ENCODE results near the gene MPI. TPM values are rescaled to one million over a fixed set of nuclear protein-coding genes. Genes with fewer than 3 reads are reported as not detected.

MPI gene
- total and polyA plus RNA-seq, 2 donors (not counting 1 experiment from before 2014, with no cell fraction given) = 50.7 to 65.0 TPM

DNA sequence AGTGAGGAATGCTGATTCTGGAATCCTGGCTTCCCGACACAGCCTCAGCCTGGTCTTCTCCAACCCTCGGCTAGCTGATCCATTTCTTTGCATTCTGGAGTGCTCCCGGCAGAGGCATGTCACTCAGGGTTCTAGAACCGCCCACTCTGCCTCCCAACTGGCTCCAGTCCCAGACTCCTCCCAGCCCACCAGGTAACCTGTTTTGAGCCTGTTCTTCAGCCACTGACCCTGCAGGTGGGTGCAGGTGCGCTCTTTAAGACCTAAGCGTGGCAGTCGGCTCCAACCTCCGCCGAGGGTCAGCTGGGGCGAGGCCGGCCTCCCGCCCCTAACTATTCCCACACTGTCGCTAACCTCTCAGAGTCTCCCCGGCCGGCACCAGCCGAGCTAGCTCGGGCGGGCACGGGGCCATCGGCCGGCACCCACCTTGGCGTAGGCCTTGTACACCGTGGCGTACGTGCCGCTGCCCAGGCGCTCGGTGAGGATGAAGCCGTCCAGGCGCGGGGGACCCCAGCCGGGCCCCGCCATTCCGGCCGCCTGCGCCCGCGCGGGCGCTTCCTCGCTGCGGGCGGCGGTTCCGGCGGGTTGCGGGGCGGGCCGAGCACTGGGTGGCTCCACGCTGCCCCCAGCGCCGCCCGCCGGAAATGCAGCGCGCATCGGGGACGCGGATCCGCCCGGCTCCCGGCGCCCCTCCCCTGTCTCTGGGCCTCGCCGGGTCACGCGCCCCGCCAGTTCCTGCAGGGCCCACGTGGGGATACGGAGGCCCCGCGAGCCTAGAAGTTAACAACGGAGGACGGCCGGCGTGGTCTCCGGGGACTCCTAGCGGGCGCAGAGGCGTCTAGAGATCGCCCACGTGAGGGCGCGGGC, 47.0 kb upstream of the MPI start, which contains the start of gene ULK3:
TSS of gene ULK3 (minus strand) at position 576 of the 864 bp plus-strand sequence. CDS start at position 525, 51 bp downstream.
- DNase-seq (ENCODE audit: low read depth in 2 of 2) = peak; percentile 79 to 84
- H2AFZ ChIP-seq (ENCODE audit: low read length) = peak within 1 kb of the TSS; percentile 87
- H3K27me3 ChIP-seq (ENCODE audit: control insufficient read depth, insufficient read depth, low read length) = no peaks in the 10 kb centered on the region
- H3K9ac ChIP-seq (ENCODE audit: insufficient read depth, low read length) = peak within 1 kb of the TSS; percentile 75
- no peaks in the 10 kb centered on the region for H3K9me3 ChIP-seq (ENCODE audit: control insufficient read depth, insufficient read depth, low read depth, low read length)
- no peaks in the 10 kb centered on the region for H4K20me1 ChIP-seq (ENCODE audit: control insufficient read depth, extremely low read depth, insufficient read depth, low read length)
- TF ChIP-seq, protein P1, sequence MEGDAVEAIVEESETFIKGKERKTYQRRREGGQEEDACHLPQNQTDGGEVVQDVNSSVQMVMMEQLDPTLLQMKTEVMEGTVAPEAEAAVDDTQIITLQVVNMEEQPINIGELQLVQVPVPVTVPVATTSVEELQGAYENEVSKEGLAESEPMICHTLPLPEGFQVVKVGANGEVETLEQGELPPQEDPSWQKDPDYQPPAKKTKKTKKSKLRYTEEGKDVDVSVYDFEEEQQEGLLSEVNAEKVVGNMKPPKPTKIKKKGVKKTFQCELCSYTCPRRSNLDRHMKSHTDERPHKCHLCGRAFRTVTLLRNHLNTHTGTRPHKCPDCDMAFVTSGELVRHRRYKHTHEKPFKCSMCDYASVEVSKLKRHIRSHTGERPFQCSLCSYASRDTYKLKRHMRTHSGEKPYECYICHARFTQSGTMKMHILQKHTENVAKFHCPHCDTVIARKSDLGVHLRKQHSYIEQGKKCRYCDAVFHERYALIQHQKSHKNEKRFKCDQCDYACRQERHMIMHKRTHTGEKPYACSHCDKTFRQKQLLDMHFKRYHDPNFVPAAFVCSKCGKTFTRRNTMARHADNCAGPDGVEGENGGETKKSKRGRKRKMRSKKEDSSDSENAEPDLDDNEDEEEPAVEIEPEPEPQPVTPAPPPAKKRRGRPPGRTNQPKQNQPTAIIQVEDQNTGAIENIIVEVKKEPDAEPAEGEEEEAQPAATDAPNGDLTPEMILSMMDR (conservative IDR thresholded peaks at IDR 0.05 in 1 of 2, IDR thresholded peaks at IDR 0.05 in 1 of 2; ENCODE audit: low read depth in 1 of 2, low read length in 2 of 2) = peak in 1 of 2 donors; percentile 38
- TF ChIP-seq EZH2 (IDR thresholded peaks at IDR 0.05; ENCODE audit: low read length, missing control alignments) = no peak
- no peaks in the 10 kb centered on the region for H3K79me2 ChIP-seq (ENCODE audit: control insufficient read depth, insufficient read depth, low read length)
- peaks cover 5% of the 10 kb centered on the region for H3K36me3 ChIP-seq (ENCODE audit: control insufficient read depth, insufficient read depth, low read length)
- H3K4me2 ChIP-seq (ENCODE audit: extremely low read depth, insufficient read depth, low read length) = peak within 1 kb of the TSS; percentile 99
- H3K27ac ChIP-seq (ENCODE audit: insufficient read depth, low read length) = peak within 1 kb of the TSS; percentile 81
- peaks cover 7% of the 10 kb centered on the region for H3K4me1 ChIP-seq (ENCODE audit: control insufficient read depth, extremely low read depth, insufficient read depth, low read length)
- peak within 1 kb of the TSS; percentile 81 to 93 (median 86) for H3K4me3 ChIP-seq (replicated peaks in 1 of 4; ENCODE audit: control extremely low read depth in 1 of 4, insufficient read depth in 1 of 4, low read depth in 3 of 4, low read length in 4 of 4)

DNA sequence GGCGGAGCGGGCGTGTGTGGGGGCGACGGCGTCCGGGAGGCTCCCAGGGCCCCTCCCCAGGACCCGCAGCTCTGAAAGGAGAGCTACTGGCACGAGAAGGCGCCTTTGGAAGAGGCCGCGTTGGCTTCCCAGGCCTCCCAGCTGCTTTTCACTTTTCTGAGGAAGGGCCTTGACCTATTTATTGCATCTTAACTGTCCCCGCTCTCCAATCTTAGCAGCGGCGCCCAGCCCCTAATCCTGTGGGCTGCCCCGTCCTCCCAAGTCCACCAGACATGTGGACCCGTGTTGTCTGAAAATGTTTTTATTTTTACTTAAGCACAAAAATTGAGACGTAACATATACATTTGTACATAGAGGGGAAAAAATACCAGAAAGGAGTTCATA, 46.4 kb upstream of the MPI start:
- H3K36me3 ChIP-seq (ENCODE audit: control insufficient read depth, insufficient read depth, low read length) = peaks cover 7% of the 10 kb centered on the region
- H3K4me2 ChIP-seq (ENCODE audit: extremely low read depth, insufficient read depth, low read length) = peak overlapping the region; percentile 91
- peak overlapping the region; percentile 81 for H3K27ac ChIP-seq (ENCODE audit: insufficient read depth, low read length)
- no peak for DNase-seq (ENCODE audit: low read depth in 2 of 2)
- peak overlapping the region; percentile 16 for H2AFZ ChIP-seq (ENCODE audit: low read length)
- H3K27me3 ChIP-seq (ENCODE audit: control insufficient read depth, insufficient read depth, low read length) = no peaks in the 10 kb centered on the region
- H3K9me3 ChIP-seq (ENCODE audit: control insufficient read depth, insufficient read depth, low read depth, low read length) = no peaks in the 10 kb centered on the region
- no peak for TF ChIP-seq EZH2 (IDR thresholded peaks at IDR 0.05; ENCODE audit: low read length, missing control alignments)
- TF ChIP-seq, protein P1 (conservative IDR thresholded peaks at IDR 0.05 in 1 of 2, IDR thresholded peaks at IDR 0.05 in 1 of 2; ENCODE audit: low read depth in 1 of 2, low read length in 2 of 2) = no peak
- H3K9ac ChIP-seq (ENCODE audit: insufficient read depth, low read length) = peak overlapping the region; percentile 75
- H3K79me2 ChIP-seq (ENCODE audit: control insufficient read depth, insufficient read depth, low read length) = no peaks in the 10 kb centered on the region
- H4K20me1 ChIP-seq (ENCODE audit: control insufficient read depth, extremely low read depth, insufficient read depth, low read length) = no peaks in the 10 kb centered on the region
- H3K4me1 ChIP-seq (ENCODE audit: control insufficient read depth, extremely low read depth, insufficient read depth, low read length) = peaks cover 7% of the 10 kb centered on the region
- H3K4me3 ChIP-seq (replicated peaks in 1 of 4; ENCODE audit: control extremely low read depth in 1 of 4, insufficient read depth in 1 of 4, low read depth in 3 of 4, low read length in 4 of 4) = peak overlapping the region; percentile 34 to 59 (median 48)

DNA sequence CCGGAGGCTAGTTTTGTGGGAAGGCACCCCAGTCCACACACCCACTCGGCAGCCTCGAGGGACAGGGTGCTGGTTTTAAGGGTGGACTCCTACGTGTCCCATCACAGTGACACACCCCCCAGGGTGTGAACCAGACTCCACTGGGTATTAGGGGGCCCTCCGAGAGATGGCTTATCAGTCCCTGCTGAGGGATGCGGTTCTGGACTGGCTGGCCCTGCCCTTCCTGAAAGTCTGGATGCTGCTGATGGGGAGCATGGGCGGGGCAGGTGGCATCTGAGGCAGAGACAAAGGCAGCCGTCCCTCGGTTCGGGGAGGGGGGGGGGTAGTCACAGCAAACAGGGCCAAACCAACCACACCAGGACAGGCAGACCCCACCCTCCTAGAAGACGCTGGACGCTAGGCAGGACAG, 45.9 kb upstream of the MPI start:
- Histone ChIP-seq H3K9ac (ENCODE audit: insufficient read depth, low read length) (peak overlapping the region; percentile 75), H3K4me2 (ENCODE audit: extremely low read depth, insufficient read depth, low read length) (peak overlapping the region; percentile 91), H3K9me3 (ENCODE audit: control insufficient read depth, insufficient read depth, low read depth, low read length) (no peaks in the 10 kb centered on the region), H3K27me3 (ENCODE audit: control insufficient read depth, insufficient read depth, low read length) (no peaks in the 10 kb centered on the region), H3K4me3 (replicated peaks in 1 of 4; ENCODE audit: control extremely low read depth in 1 of 4, insufficient read depth in 1 of 4, low read depth in 3 of 4, low read length in 4 of 4) (peak overlapping the region in 2 of 4 experiments; percentile 55 to 59), H2AFZ (ENCODE audit: low read length) (no peak overlapping the region), H4K20me1 (ENCODE audit: control insufficient read depth, extremely low read depth, insufficient read depth, low read length) (no peaks in the 10 kb centered on the region), H3K27ac (ENCODE audit: insufficient read depth, low read length) (peak overlapping the region; percentile 81), H3K79me2 (ENCODE audit: control insufficient read depth, insufficient read depth, low read length) (no peaks in the 10 kb centered on the region), H3K36me3 (ENCODE audit: control insufficient read depth, insufficient read depth, low read length) (peaks cover 9% of the 10 kb centered on the region), H3K4me1 (ENCODE audit: control insufficient read depth, extremely low read depth, insufficient read depth, low read length) (peaks cover 7% of the 10 kb centered on the region)
- DNase-seq (ENCODE audit: low read depth in 2 of 2) = no peak
- TF ChIP-seq, protein P1 (conservative IDR thresholded peaks at IDR 0.05 in 1 of 2, IDR thresholded peaks at IDR 0.05 in 1 of 2; ENCODE audit: low read depth in 1 of 2, low read length in 2 of 2) = no peak
- TF ChIP-seq EZH2 (IDR thresholded peaks at IDR 0.05; ENCODE audit: low read length, missing control alignments) = no peak
